GM18499 (cell line): ENCODE data around the gene GRIA1.

ENCODE experiments used
- ATAC-seq: cut with Tn5 transposase; IDR thresholded peaks from one replicate; pipeline ENCODE4 v1.9.1; 2021; ENCODE audit warnings: moderate number of reproducible peaks; ENCODE audit not compliant: insufficient read depth, unreplicated experiment

The GRIA1 gene

DNA sequence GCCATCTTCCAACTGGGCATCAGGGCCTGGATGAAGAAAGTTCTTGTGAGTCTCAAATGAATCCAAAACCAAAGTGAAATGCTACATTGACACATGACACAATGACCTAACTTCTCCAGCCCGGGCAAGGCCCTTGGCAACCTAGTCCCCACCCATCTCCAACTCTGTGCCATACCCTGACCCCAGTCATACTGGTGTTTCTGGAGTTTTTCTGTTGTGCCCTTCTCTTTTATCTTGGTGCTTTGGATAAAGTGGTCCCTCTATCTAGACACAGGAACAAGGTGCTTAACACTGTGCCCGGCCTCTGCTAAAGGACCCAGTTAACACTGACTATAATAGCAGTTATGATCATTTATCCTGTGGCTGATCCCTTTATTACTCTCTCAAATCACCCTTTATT lies 149.8 kb downstream of the GRIA1 start:
- no peak for ATAC-seq

DNA sequence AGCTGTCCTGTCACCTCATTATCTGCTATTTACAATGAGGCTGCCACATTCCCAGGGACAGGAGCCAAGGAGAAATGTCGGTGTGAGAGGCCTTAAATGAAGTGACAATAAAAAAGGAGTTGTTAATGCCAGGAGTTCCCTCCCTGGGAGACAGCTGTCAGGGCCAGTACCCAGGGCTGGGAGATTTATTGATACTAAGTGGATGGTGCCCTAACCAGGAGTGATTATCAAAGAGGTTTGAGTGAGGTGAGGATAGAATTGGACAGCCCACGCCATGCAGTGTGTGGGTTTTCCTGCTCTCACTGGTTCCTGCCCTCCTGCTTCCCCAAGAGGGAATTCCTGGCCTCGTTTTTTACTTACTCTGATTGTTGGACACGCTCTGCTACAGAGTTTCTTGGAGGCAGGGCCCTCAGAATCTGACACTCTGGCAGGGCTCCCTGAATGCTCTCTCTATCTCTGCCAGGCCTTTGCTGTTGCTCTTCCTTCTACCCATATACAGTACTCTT lies 150.8 kb downstream of the GRIA1 start:
- ATAC-seq: no peak

DNA sequence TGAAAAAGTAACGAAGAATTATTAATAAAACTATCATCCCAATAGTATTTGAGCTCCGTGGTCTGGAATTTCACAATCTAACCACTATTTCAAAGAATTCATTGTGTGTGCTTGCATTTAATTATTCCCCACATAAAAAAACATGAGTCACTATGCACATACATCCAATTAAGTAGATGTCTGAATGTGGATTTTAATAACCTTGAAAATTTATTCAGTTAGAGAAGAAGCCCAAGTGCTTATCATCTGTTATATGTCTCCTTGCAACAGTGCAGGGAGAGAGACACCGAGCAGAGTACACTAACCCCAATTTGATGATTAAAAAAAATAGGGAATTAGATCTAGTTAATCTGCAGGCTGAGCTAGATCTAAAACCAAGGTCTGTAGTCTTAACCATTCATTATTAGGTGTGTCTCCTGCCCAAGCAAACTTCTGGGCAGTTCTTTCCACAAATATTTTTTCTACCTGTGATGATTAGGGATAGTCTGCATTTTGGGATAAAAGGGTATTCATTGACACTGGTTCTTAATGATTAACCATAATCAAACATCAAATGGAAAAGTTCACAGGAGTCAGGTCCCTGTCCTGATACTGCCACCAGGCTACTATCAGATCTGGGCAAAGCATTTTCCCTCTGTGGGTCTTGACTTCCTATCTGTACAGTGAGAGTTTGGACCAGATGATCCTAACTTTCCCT lies 164.2 kb downstream of the GRIA1 start:
- ATAC-seq: no peak

DNA sequence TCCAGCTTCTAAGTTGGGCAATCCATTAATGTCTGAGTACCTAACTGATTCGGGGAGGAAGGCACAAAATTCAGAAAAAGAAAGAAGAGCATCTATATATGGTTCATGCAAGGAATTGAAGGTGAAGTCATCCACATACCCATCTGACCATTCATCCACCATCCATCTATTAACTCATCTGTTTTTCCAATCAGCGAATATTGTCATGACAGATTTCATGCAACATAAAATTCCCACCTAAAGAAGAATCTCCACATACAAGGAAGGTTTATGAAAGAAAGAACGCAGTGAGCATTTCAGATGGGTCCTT lies 164.7 kb downstream of the GRIA1 start:
- ATAC-seq: no peak

DNA sequence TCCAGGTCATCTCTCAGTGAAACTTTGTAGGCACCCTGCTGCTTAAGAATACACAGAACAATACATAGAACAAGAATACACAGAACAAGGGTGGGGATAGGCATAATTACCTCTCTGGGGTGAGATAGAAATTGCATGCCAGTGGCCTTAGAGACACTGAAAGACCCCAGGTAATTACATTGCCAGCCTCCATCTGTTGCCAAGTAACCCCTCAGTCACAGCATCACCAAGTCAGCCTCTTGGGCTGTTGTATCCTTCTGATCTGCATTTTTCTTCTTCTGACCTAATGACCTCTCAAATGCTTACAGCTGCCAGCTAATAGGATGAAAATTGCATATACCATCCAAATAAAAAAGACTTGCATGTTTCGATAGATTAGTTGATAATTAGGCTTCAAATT lies 167.7 kb downstream of the GRIA1 start:
- no peak for ATAC-seq

DNA sequence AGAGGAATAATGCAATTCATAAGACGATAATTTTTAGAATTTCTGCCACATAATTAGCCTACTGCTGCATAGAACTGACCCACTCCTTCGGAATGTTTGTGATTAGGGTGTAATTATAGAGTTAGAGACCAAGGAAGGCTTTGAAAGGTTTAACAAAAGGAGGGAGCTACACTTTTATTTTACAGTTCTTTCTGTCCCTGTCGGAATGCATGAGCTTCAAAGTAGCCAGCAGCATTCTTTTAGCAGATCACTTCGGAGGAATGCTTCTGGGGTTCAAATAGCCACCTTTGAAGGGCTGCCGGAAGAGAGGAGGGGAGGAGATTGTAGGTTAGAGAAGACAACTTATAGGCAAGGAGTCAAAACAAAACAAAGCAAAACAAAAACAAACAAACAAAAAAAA lies 168.1 kb downstream of the GRIA1 start:
- ATAC-seq: no peak

DNA sequence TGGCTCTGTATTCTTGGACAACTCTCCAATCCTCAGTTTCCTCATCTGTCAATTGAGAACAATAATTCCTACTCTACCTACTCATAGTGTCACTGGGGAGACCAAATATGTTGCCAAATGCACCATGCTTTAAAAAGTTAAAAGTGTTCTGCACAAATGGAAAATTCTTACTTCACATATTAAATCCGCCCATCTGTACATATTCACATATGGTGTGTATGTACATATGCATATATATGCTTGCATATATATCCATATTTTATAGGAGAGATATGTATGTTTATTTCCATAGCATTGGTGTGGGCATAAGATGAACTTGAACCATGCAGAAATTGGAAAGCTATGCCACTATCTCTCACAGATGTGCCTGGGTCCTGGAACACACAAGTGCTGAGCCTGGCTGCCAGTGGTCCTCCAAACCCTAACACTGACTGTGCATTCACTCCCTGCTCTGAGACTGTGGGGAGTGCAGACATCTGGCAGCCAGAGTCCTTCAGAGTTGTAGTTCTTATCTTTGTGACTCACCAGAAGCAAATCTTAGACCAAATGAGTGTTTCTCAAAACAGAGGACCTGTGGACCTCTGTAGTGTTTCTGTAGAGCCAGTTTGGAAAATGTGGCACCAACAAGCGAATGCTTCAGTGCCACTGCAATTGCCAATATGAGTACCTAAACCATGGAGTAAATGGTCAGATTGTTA lies 168.7 kb downstream of the GRIA1 start:
- no peak for ATAC-seq

DNA sequence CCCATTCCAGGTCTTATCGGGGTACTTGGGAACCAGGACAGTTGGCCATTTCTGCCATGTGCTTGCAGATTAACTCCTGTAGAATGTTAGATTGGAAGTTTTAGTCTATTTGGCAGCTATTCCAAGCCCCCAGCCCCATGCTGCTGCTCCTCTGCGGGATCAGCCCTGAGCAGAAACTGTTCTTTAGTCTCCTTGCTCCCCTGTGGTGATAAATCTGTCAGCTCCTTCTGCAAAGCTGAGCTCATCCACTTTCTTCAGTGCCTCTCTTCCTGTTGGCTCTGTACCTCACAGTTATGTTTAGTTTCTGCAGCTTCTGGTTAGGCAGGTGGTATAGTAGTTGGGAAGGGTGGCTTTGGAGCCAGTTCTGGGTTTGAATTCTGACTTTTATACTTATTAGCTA lies 170.4 kb downstream of the GRIA1 start:
- no peak for ATAC-seq

DNA sequence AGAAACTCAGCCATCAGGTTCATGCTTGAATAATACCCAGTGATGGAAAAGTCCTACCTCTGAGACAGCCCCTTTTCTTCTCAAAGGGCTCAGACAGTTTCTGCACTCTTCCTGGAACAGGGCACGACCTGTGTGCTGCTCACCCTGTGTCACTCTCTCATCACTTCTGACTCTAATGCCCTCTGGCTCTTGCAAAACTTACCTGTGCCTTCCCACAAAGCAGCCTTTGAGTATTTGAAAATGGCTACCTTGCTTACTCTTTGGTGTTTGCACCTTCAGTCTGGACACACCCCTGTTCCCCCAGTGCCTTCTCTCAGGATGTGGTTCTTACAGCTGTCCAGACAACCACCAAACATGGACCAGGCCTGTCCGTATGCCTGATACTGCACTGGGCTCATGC lies 171.4 kb downstream of the GRIA1 start:
- ATAC-seq: no peak

DNA sequence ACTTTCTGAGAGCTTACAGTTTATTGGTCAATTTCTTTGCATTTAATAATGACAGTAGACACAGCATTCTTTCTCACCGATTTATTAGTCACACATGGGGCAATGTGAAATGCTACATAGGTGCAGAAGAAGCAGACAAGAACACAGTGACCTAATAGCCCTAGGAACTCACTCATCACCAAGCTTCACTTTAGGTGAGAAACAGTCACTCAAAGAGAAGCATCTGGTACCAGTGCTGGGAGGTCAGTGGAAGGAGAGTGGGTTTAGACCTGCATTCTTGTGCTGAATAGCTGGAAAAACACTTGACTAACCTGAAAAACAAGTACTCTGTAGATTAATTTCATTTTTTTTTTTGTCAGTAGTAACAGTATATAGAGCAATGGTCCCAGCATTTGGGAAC lies 179.6 kb downstream of the GRIA1 start:
- no peak for ATAC-seq

DNA sequence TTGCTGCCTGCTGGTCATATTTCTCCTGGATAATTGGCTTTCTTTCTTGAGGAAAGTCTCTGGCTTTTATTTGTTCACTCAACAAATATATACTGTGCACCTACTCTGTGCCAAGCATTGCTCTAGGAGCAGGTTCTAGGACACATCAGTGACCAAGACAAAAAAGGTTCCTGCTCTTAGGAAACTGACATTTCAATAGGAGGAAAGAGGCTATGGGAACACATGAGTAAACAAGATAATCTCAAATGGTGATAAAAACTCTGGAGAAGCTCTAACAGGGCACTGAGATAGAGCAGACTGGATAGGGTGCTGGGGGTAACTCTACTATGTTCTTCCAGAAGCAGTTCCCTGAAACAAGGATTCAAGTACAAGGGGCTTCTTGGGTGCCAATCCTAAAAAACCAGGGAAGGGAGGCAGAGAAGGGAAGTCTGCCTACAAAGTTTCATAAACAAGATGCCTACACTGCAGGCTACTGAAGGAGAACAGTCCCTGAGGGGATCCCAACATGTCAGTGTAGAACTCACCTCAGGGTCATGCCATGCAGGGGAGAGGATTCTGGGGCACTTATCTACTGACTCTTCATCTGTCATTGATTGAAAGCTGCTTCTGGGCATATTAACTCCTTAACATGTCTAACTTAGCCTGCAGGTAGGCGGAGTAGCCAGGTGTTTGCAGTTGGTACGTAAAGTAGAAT lies 181.3 kb downstream of the GRIA1 start:
- no peak for ATAC-seq

DNA sequence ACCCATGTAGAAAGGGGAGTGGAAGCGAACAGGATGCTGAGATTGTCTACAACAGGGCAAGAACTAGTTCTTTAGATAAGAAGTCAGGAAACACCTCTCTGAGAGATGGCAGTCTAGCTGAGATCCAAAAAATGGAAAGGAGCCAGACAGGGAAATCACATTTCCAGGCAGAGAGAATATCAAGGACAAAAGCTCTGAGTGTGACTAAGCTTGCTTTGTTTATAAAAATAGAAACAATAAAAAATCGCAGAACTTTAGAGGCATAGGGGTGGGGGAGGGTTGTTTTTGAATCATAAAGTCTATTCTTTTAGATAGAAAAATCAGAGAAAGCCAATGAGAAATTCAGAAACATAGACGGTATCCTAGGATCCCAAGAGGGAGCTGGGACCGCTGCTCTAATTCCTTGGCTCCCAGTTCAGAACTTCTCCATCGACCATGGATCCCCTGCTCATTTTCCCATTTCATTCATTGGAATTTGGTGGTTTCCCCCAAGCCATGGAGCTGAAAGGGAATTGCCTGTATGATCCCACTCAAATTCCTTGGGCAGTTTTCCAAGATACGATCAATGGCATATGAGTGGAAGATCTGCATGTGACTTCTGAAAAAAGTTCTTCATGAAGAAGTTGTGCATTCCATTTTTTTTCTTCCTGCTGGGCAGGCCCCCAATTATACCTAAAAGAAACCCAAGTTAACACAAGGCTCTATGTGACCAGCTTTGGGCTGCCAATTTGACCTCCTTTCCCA lies 182.0 kb downstream of the GRIA1 start:
- ATAC-seq: no peak

DNA sequence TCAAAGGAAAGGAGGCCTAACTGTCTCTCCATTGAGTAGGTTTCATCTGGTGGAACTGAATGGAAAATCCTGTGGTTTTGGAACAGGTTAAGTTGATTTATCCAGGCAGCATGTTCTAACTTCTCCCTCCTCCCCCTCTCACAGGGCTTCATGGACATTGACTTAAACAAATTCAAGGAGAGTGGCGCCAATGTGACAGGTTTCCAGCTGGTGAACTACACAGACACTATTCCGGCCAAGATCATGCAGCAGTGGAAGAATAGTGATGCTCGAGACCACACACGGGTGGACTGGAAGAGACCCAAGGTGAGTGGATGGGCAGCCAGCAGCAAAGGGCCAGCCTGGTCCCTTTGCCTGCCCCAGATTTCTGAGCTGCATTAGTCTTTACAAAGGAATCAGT lies 183.9 kb downstream of the GRIA1 start:
- no peak for ATAC-seq

DNA sequence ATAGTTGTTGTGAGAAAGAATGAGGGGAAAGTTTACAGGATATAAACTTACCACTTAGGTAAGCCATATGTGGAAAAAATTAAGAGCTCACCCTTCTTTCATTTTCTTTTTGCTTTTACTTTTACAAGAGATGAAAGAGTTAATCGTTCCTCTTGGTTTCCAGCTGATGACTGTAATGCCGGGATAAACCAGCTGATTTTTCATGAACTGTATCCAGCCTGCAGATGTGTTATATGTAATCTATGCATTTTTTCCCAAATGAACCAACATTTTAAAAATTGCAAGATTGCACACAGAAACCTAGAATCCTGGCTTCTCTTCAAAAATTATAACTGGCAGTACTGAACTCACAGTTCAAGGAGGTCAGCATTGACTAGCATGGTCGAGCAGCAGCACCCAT lies 185.9 kb downstream of the GRIA1 start:
- ATAC-seq: no peak

DNA sequence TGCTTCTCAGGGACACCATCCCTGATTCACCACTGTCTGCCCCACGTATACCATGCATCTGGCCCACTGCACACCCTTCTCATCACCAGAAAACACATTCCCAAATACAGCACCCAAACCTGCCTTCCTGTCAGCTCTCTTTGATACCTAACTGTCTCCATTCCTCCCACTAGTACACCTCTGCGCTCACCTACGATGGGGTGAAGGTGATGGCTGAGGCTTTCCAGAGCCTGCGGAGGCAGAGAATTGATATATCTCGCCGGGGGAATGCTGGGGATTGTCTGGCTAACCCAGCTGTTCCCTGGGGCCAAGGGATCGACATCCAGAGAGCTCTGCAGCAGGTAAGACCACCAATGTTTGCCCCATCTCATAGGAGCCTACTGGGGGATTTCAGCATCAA lies 186.4 kb downstream of the GRIA1 start:
- no peak for ATAC-seq

DNA sequence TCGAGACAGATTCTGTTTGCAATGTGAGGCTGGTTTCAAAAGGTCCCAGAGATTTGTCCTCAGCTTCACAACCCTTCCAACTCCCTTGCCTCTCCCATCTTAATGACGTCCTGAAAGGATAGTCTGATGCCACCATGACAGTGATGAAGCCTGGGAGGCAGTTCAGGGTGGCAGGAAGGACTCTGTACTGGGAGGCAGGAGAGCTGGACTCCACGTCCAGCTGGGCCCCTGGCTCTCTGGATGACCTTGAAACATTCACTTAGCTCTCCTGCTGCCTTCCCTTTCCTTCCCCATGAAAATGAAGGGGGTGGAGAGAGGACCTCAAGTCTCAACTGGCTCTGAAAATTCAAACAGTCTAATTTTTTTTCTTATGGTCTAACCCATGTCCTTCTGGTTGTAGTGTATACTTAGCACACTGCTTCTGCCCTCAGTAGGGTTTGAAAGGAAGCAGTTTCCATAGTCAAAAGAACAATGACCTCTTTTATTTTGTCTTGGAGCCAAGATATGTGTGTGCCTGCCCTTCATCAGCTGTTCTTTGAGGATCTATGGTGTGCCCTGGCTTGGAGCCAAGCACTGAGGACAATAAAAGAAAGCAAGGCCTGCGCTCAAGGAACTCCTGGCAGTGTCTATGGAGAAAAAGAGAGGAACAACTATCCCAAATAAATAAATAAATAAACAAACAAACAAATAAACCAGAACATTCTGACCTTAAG lies 188.3 kb downstream of the GRIA1 start:
- ATAC-seq: no peak

DNA sequence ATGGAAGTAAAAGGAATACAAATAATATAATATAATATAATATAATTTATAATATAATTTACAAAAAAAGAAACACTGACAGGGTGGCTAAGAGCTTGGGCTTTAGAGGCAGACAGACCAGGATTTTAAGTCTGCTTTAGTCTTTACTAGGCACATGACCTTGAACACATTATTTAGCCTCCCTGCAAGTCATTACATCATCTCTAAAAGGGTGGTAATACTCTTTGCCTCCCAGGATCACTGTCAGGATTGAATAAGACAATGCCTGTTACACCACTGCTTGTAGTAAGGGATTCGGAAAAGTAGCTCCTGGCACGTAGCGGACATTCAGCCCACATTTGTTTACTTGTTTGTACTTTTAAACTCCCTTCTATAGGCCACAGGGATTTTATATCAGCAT lies 199.8 kb downstream of the GRIA1 start:
- ATAC-seq: no peak

DNA sequence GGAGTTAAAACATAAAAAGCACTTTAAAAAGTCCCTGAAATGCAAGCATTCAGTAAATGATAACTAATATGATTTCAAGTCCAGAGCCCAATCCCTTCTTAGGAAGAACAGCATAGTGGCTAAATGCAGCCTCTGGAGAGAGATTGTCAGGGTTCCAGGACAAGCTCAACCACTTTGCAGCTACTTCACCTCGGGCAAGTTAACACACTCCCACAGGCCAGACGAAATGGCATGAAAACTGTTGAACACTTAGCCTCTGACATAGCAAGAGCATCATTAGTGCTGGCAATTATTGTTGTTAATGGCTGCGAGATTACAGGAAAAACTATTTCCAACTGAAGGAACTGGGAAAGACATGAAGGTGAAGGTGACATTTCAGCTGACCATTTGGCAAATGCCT lies 205.8 kb downstream of the GRIA1 start:
- ATAC-seq: no peak

DNA sequence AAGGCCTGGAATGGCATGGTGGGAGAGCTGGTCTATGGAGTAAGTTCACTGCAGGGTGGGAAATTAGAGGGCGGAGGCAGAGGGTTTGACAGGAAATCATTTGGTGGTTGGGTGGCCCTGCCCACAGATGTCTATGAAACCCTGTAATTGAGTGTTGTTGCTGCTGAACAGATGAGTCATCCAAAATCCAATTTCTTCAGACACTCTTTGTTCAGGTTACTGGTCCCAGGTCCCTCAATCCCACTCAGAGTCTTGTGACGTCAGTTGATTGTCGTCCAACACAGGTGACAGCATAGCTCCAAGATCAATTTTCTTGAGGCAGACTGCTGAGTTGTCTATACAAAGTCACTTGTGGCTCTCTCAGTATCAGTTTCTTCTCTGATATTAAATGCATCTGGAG lies 208.6 kb downstream of the GRIA1 start:
- no peak for ATAC-seq

DNA sequence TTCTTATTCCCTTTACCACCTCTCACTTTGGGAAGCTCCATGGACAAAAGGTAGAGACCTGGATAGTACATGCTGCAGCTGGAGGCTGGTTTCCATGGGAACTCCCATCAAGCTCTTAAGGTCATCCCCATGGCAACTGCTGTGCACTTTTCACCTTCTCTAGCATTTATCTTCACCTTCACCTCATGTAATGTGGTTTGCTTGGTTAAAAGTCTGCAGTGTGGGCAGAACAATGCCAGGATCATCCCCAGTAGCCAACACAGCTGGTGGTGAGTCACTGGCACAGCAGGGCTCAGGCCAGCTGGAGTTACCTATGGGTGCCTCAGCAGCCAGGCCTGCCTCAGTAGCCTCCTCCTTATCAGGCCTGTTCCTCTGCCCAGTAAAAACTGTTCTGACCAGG lies 210.5 kb downstream of the GRIA1 start:
- ATAC-seq: no peak
